ENCODE measurements around the gene SULT1A2. TPM values are rescaled to one million over a fixed set of nuclear protein-coding genes. Genes with fewer than 3 reads are reported as not detected.
"Not testable (repeated sequence)": the region's sequence is repeated elsewhere in the genome, so short reads cannot be mapped to it uniquely, and the experiment has no call there.

The SULT1A2 gene
- total and polyA plus RNA-seq, 2 of the 8 experiments (the other 6 are each of a cell fraction or from before 2014, with no cell fraction given) = 0.29 to 0.35 TPM

- TF ChIP-seq ATF2 (IDR thresholded peaks at IDR 0.05; ENCODE audit: low read length) (no peak), CEBPB (IDR thresholded peaks at IDR 0.05; ENCODE audit: low read depth, low read length) (no peak), RBBP5 (IDR thresholded peaks at IDR 0.05; ENCODE audit: borderline replicate concordance, low read depth, low read length) (no peak), SP4 (IDR thresholded peaks at IDR 0.05; ENCODE audit: low read length) (no peak), CBX5 (IDR thresholded peaks at IDR 0.05; ENCODE audit: low read depth, low read length) (no peak), CTBP2 (IDR thresholded peaks at IDR 0.05; ENCODE audit: borderline replicate concordance, insufficient read depth, insufficient read length, low read length) (no peak)
Observed at GRCh38 chr16:28616636-28617035, 19.8 kb upstream of the SULT1A2 start (continued).

DNA sequence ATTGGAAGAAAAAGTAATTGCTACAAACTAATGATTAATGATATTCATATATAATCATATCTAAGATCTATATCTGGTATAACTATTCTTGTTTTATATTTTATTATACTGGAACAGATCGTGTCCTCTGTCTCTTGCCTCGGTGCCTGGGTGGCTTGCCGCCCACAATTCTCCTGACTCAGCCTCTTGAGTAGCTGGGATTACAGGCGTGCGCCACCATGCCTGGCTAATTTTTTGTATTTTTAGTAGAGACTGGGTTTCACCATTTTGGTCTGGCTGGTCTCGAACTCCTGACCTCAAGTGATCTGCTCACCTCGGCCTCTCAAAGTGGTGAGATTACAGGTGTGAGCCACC is 19.4 kb upstream of the SULT1A2 start:
- H3K4me2 ChIP-seq (ENCODE audit: insufficient read depth in 1 of 2, low read depth in 2 of 2, low read length in 2 of 2); H4K8ac ChIP-seq (ENCODE audit: extremely low read depth, insufficient read depth, low read length); H3K23me2 ChIP-seq (ENCODE audit: low read depth, low read length); H3K14ac ChIP-seq (ENCODE audit: insufficient read length); H2AFZ ChIP-seq (ENCODE audit: low read length); H3K9me3 ChIP-seq (ENCODE audit: insufficient read depth in 2 of 2, low read depth in 1 of 2, low read length in 1 of 2); H2AK5ac ChIP-seq (ENCODE audit: low read depth, low read length); H3K79me2 ChIP-seq (ENCODE audit: control insufficient read depth in 1 of 2, insufficient read depth in 2 of 2, low read length in 2 of 2); H3K27me3 ChIP-seq (replicated peaks in 1 of 4; ENCODE audit: control insufficient read depth in 3 of 4, extremely low read depth in 1 of 4, insufficient read depth in 3 of 4, low read length in 3 of 4); H4K91ac ChIP-seq (replicated peaks; ENCODE audit: insufficient read length, low read length); H3K56ac ChIP-seq (replicated peaks; ENCODE audit: insufficient read length, low read depth, low read length); H3K9ac ChIP-seq (replicated peaks in 1 of 4; ENCODE audit: extremely low read depth in 1 of 4, low read depth in 3 of 4, low read length in 3 of 4); H2BK5ac ChIP-seq (ENCODE audit: low read depth, low read length); H3K4me3 ChIP-seq (ENCODE audit: extremely low read depth in 1 of 4, insufficient read depth in 2 of 4, low read depth in 3 of 4, low read length in 4 of 4); H2BK120ac ChIP-seq (replicated peaks; ENCODE audit: low read depth, low read length); H2BK12ac ChIP-seq (ENCODE audit: low read depth, low read length); DNase-seq (ENCODE audit: low read depth in 1 of 2, low spot score in 2 of 2); H2BK15ac ChIP-seq (ENCODE audit: low read length); H3K4me1 ChIP-seq (replicated peaks in 1 of 4; ENCODE audit: control insufficient read depth in 3 of 4, insufficient read depth in 4 of 4, low read length in 3 of 4); H3K23ac ChIP-seq (ENCODE audit: insufficient read length); H3K79me1 ChIP-seq (ENCODE audit: low read depth, low read length); H3K27ac ChIP-seq (ENCODE audit: low read depth, low read length); H3K4ac ChIP-seq (replicated peaks; ENCODE audit: insufficient read length, low read depth, low read length); H3K18ac ChIP-seq (ENCODE audit: extremely low read depth, low read length); FAIRE-seq; H2BK20ac ChIP-seq (ENCODE audit: low read length); H4K20me1 ChIP-seq (replicated peaks in 1 of 2; ENCODE audit: control insufficient read depth in 1 of 2, insufficient read depth in 2 of 2, low read length in 2 of 2); H3K36me3 ChIP-seq (ENCODE audit: control insufficient read depth in 2 of 4, insufficient read depth in 4 of 4, low read length in 3 of 4); H4K5ac ChIP-seq (ENCODE audit: insufficient read length, low read depth, low read length): not testable (repeated sequence)
- POLR2A ChIA-PET (ENCODE audit: partially characterized antibody) = interaction anchor here (0.6 to 1.0 kb wide), 3 partner anchors 36 to 113 kb away, joined by 3 to 5 read pairs (median 3); partner anchors contain the start of gene SGF29
- WGBS, 2 experiments (ENCODE audit: extremely low coverage in 1 of 2, insufficient coverage in 1 of 2, insufficient read length in 1 of 2, insufficient replicate concordance in 2 of 2, low coverage in 1 of 2, low lambda C conversion rate in 2 of 2, missing lambda C conversion rate in 1 of 2) = 94% methylated on average over 7 of the region's 7 CpGs; no CpG with 5 or more reads in 1 of the 2 experiments
- CTCF ChIA-PET (ENCODE audit: partially characterized antibody) = interaction anchor here (0.6 to 2.6 kb wide), 11 partner anchors 12 to 1539 kb away, joined by 3 to 7 read pairs (median 3); no protein-coding TSS in a partner anchor

Data from H1 (cell line).